Mesothelial cell of epicardium (in vitro differentiated cells): ENCODE results near the gene SYTL1. TPM values are rescaled to one million over a fixed set of nuclear protein-coding genes. Genes with fewer than 3 reads are reported as not detected.

Experiments
- DNase-seq, 2 experiments: peaks; one replicate each; pipeline ENCODE4 v3.0.0; 2021; ENCODE audit warnings: low spot score in 2 of 2; ENCODE audit not compliant: unreplicated experiment in 2 of 2
- H3K27ac Mint-ChIP-seq: 2 replicates; pipeline ENCODE4 v1.8.0; 2021; ENCODE audit warnings: mixed read lengths
- H3K27me3 Mint-ChIP-seq: 2 replicates; pipeline ENCODE4 v1.8.0; 2021; ENCODE audit warnings: low read depth, mixed read lengths
- H3K36me3 Mint-ChIP-seq: 2 replicates; pipeline ENCODE4 v1.8.0; 2021; ENCODE audit warnings: mixed read lengths
- H3K4me1 Mint-ChIP-seq: 2 replicates; pipeline ENCODE4 v1.8.0; 2021; ENCODE audit warnings: mixed read lengths
- H3K4me3 Mint-ChIP-seq: 2 replicates; pipeline ENCODE4 v1.8.0; 2021; ENCODE audit warnings: mild to moderate bottlenecking, moderate library complexity, mixed read lengths
- H3K9me3 Mint-ChIP-seq: 2 replicates; pipeline ENCODE4 v1.8.0; 2021; ENCODE audit warnings: mixed read lengths
- total RNA-seq: library from RNA; stranded (reverse); gene quantifications from 3 replicates; pipeline ENCODE4 v1.2.1, GENCODE V29; 2021
- TF ChIP-seq, protein P1 (sequence below): fragments of 200-600 bp; sonication (generic); IDR thresholded peaks from one replicate; pipeline ENCODE4 v1.5.0; 2021; ENCODE audit warnings: antibody characterized with exemption; ENCODE audit not compliant: unreplicated experiment

SYTL1 gene
- total RNA-seq, 1 donor from 2014 or later, result 42.8 TPM

DNA sequence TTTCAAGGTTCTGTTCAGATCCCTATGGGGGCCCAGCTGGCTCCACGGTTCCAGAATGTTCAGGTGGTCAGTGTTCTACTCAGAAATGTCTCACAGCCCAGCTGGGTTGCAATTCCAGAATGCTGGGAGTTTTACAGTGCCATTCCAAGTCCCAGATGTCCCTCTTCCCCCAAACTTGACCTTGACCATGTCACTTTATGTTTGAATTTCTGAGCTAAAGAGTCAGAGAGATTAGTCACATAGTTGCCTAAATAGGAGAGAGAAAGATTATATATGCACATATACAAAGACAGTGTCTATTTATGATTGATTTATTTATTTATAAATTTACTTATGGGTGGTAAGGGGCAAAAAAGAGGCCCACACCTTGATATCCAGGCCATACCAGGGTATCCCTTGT lies 53.1 kb downstream of the SYTL1 start:
- TF ChIP-seq, protein P1, sequence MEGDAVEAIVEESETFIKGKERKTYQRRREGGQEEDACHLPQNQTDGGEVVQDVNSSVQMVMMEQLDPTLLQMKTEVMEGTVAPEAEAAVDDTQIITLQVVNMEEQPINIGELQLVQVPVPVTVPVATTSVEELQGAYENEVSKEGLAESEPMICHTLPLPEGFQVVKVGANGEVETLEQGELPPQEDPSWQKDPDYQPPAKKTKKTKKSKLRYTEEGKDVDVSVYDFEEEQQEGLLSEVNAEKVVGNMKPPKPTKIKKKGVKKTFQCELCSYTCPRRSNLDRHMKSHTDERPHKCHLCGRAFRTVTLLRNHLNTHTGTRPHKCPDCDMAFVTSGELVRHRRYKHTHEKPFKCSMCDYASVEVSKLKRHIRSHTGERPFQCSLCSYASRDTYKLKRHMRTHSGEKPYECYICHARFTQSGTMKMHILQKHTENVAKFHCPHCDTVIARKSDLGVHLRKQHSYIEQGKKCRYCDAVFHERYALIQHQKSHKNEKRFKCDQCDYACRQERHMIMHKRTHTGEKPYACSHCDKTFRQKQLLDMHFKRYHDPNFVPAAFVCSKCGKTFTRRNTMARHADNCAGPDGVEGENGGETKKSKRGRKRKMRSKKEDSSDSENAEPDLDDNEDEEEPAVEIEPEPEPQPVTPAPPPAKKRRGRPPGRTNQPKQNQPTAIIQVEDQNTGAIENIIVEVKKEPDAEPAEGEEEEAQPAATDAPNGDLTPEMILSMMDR, result no peak
- Mint-ChIP-seq H3K36me3 (no peaks in the 10 kb centered on the region), H3K9me3 (no peaks in the 10 kb centered on the region), H3K4me1 (peaks cover 14% of the 10 kb centered on the region), H3K4me3 (no peak overlapping the region), H3K27ac (no peak overlapping the region), H3K27me3 (peaks cover 8% of the 10 kb centered on the region)
- DNase-seq, result no peak

DNA sequence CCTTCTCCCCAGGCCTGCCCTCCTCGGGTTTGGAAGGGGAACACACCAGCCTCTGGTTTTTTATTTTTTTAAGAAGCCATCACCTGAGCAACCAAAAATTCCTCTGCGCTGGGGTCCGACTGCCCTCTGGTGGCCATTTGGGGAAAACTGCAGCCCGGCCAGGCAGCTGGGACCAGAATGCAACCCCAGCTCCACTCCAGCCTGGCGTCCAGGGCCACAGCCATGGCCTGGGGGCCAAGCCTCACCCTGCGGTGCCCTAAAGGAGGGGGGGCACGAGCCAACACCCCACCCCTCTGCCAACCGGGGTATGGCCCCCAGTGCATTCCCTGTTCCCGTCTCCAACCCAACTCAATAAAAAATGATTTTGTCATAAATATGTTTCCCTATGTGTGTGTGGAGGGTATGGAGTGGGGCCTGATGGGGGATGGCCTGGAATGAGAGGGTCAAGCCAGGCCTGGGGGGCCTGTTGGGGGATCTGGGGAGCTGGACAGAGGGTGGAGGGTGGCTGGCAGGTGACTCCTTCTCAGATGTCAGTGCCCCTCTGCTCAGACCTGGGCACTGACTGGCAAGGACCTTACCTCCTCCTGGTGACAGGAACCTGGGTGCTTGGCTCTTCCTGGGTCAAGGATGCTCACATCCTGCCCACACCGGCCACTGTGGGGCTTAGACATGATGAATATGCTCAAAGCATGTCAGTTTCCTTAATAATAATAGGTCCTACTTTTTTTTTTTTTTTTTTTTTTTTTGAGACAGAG lies 53.8 kb downstream of the SYTL1 start:
- H3K36me3 Mint-ChIP-seq, result no peaks in the 10 kb centered on the region
- peak in 1 of 2 experiments; percentile 89 for DNase-seq
- peaks cover 5% of the 10 kb centered on the region for H3K27me3 Mint-ChIP-seq
- peaks cover 14% of the 10 kb centered on the region for H3K4me1 Mint-ChIP-seq
- H3K9me3 Mint-ChIP-seq, result no peaks in the 10 kb centered on the region
- H3K4me3 Mint-ChIP-seq, result no peak overlapping the region
- TF ChIP-seq, protein P1, result peak; percentile 95
- no peak overlapping the region for H3K27ac Mint-ChIP-seq

DNA sequence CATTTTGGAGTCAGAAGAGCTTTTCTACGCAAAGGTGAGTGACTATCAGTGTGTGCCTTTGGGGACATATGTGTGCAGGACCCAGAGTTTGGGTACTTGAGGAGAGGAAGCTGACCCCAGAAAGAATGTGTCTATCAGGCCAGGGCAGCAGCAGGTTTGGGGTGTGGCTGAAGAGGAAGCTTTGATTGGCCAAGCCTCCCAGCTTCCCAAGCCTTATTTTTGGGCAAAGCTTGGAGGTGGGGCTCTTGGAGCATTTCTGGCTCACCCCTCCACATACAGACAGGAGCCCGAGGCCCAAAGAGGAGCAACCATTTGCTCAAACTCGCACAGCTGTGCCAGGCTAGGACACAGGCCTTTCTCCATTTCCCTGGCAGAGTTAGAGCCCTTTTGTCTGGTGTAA lies 55.3 kb downstream of the SYTL1 start:
- DNase-seq, result no peak
- TF ChIP-seq, protein P1, result no peak
- Mint-ChIP-seq H3K4me3 (no peak overlapping the region), H3K27me3 (peaks cover 2% of the 10 kb centered on the region), H3K4me1 (peaks cover 7% of the 10 kb centered on the region), H3K27ac (no peak overlapping the region), H3K9me3 (no peaks in the 10 kb centered on the region), H3K36me3 (no peaks in the 10 kb centered on the region)

DNA sequence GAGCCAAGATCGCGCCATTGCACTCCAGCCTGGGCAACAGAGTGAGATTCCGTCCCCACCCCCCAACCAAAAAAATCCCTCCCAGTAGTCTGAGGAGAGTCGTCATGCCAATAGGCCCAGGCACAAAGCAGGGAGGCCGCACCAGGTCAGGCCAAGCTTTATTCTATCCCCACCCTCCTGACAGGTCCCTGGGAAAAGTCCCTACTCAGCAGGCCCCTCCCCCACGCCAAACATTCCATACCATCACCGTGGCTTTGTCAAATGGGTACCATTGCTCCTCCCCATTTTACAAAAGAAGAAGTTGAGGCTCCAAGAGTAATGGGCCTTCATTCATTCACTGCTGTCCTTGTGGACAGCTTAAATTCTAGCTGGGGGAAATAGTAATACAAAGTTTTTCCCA lies 55.9 kb downstream of the SYTL1 start:
- H3K4me3 Mint-ChIP-seq, result no peak overlapping the region
- peaks cover 9% of the 10 kb centered on the region for H3K4me1 Mint-ChIP-seq
- H3K27ac Mint-ChIP-seq, result no peak overlapping the region
- DNase-seq, result no peak
- TF ChIP-seq, protein P1, result no peak
- H3K9me3 Mint-ChIP-seq, result no peaks in the 10 kb centered on the region
- no peaks in the 10 kb centered on the region for H3K36me3 Mint-ChIP-seq
- no peaks in the 10 kb centered on the region for H3K27me3 Mint-ChIP-seq

DNA sequence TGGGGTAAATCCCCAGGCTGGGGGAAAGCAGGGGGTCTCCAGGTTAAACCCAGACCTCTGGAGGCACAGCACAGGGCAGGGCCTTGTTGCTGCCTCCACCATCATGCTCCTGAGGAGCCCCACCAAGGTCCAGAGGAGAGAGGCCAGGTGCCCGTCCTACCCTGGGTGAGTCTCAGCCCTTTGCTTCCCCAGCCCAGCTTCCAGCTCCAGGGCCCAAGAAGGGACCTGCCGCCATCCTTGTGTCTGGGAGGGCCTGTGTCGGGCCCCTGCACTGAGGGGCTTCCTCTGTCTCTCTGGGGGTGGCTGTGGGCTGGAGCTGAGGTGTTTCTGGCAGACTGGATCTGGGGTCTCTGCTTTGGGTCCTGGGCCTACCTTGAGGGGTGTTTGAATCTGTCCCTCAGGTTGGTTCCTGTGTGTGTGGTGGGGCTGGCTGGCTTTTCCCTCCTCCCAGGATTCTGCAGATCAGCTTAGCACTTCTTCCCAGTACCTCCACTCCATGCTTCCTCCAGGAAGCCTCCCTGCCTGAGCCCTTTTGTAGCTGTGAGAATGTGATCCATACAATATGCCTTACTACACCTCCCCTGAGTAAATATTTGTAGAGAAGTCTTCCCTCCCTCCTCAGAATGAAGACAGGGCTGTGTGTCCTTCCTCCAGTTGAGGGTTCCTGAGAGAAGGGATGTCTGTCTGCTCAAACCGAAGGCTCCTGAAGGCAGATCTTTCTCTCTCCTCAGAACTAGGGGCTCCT lies 56.8 kb downstream of the SYTL1 start:
- no peak for DNase-seq
- no peak overlapping the region for H3K4me3 Mint-ChIP-seq

More for the DNA sequence above, 56.8 kb downstream of the SYTL1 start:
- H3K27me3 Mint-ChIP-seq, result no peaks in the 10 kb centered on the region
- H3K4me1 Mint-ChIP-seq, result peaks cover 16% of the 10 kb centered on the region
- H3K36me3 Mint-ChIP-seq, result no peaks in the 10 kb centered on the region
- H3K27ac Mint-ChIP-seq, result no peak overlapping the region
- TF ChIP-seq, protein P1, result no peak
- no peaks in the 10 kb centered on the region for H3K9me3 Mint-ChIP-seq
